HCT116 (cell line): Measurements from ENCODE around the gene CBL. TPM values are rescaled to one million over a fixed set of nuclear protein-coding genes. Genes with fewer than 3 reads are reported as not detected.

Source experiments
- ATAC-seq: fragments of 200-7000 bp; cut with Tn5 transposase; 2 replicates; pipeline ENCODE4 v1.9.1; 2020; ENCODE audit warnings: mild to moderate bottlenecking, moderate library complexity
- BruUV-seq: library from RNA; stranded (reverse); fragments of 400-500 nt; replicated peaks from 2 replicates; lab custom pipeline; 2021; lab: Mats Ljungman, UMichigan
- CTCF ChIA-PET: fragments of 300-600 bp; sonication (Branson Sonifier 250); formaldehyde crosslinking; loops from one replicate; lab custom pipeline; 2021; ENCODE audit warnings: antibody characterized with exemption; lab: Charles Lee
- POLR2A ChIA-PET: fragments of 300-600, 350-600 bp; sonication (Branson Sonifier 250); formaldehyde crosslinking; loops from one replicate; lab custom pipeline; 2021; ENCODE audit warnings: antibody characterized with exemption; lab: Charles Lee
- RAD21 ChIA-PET, 2 experiments: fragments of 300-600 bp; sonication (Branson Sonifier 250); formaldehyde crosslinking; loops; one replicate each; lab custom pipeline; 2023; ENCODE audit warnings: low total read pairs in 2 of 2; ENCODE audit not compliant: uncharacterized antibody in 2 of 2, unreplicated experiment in 2 of 2, low non-redundant PET in 1 of 2; lab: Charles Lee
- DNase-seq: peaks from one replicate; pipeline ENCODE4 v3.0.0-alpha.2; 2010; ENCODE audit warnings: low read depth, low spot score
- H2AFZ ChIP-seq: fragments of 200-600 bp; shearing (Covaris generic), sonication (generic); 2 replicates; pipeline ENCODE4 v1.6.1; 2017; ENCODE audit warnings: low read depth, mixed run types, mixed read lengths, antibody characterized with exemption, low read length; ENCODE audit not compliant: poor library complexity, severe bottlenecking
- H3K27ac ChIP-seq: 2 replicates; pipeline ENCODE4 v1.5.1; 2012; ENCODE audit warnings: low read depth, low read length
- H3K27me3 ChIP-seq: fragments of 200-600 bp; sonication (generic); 2 replicates; pipeline ENCODE4 v1.6.1; 2016; ENCODE audit warnings: mixed run types, low read length, mixed read lengths; ENCODE audit not compliant: insufficient read depth
- H3K36me3 ChIP-seq, 2 experiments: fragments of 200-500 bp in 1 of 2; fragments of 200-600 bp in 1 of 2; sonication (Bioruptor generic) in 1 of 2; sonication (generic) in 1 of 2; 2 replicates each; pipeline versions ENCODE4 v1.5.1 to v1.6.1; 2014 to 2016; ENCODE audit warnings: low read length in 2 of 2, inconsistent platforms in 1 of 2, mixed read lengths in 1 of 2, mixed run types in 1 of 2; ENCODE audit not compliant: insufficient read depth in 2 of 2, control insufficient read depth in 1 of 2
- H3K4me1 ChIP-seq, 2 experiments: fragments of 200-600 bp in 1 of 2; sonication (generic) in 1 of 2; 2 replicates each; pipeline versions ENCODE4 v1.5.1 to v1.6.1; 2012 to 2017; ENCODE audit warnings: low read length in 2 of 2, inconsistent platforms in 1 of 2, mild to moderate bottlenecking in 1 of 2, mixed read lengths in 1 of 2, mixed run types in 1 of 2, moderate library complexity in 1 of 2; ENCODE audit not compliant: insufficient read depth in 2 of 2, control insufficient read depth in 1 of 2
- H3K4me2 ChIP-seq: fragments of 200-600 bp; sonication (generic); 2 replicates; pipeline ENCODE4 v1.6.1; 2017; ENCODE audit warnings: mixed run types, low read length, mixed read lengths
- H3K4me3 ChIP-seq, 2 experiments: fragments of 200-600 bp in 1 of 2; sonication (generic) in 1 of 2; replicated peaks in 1 of 2; 2 replicates each; pipeline ENCODE4 v1.5.1; 2011 to 2016; ENCODE audit warnings: low read length in 2 of 2, control low read depth in 1 of 2, low read depth in 1 of 2, mild to moderate bottlenecking in 1 of 2, mixed read lengths in 1 of 2, mixed run types in 1 of 2
- H3K79me2 ChIP-seq: fragments of 200-600 bp; sonication (generic); 2 replicates; pipeline ENCODE4 v1.6.1; 2017; ENCODE audit warnings: mild to moderate bottlenecking, mixed run types, low read length, moderate library complexity, mixed read lengths; ENCODE audit not compliant: insufficient read depth
- H3K9ac ChIP-seq: fragments of 200-600 bp; sonication (generic); 2 replicates; pipeline ENCODE4 v1.6.1; 2016; ENCODE audit warnings: low read length, mixed read lengths
- H3K9me2 ChIP-seq: fragments of 200-600 bp; sonication (generic), shearing (Covaris generic); 2 replicates; pipeline ENCODE4 v1.6.1; 2017; ENCODE audit warnings: mixed run types, mild to moderate bottlenecking, moderate library complexity; ENCODE audit not compliant: insufficient read depth
- H3K9me3 ChIP-seq, 2 experiments: fragments of 200-500 bp in 1 of 2; fragments of 200-600 bp in 1 of 2; sonication (Bioruptor generic) in 1 of 2; sonication (generic) in 1 of 2; 2 replicates each; pipeline ENCODE4 v1.6.1; 2014 to 2017; ENCODE audit warnings: low read length in 2 of 2, mixed read lengths in 2 of 2, inconsistent platforms in 1 of 2, low read depth in 1 of 2, mild to moderate bottlenecking in 1 of 2, mixed run types in 1 of 2, moderate library complexity in 1 of 2; ENCODE audit not compliant: control insufficient read depth in 1 of 2, insufficient read depth in 1 of 2
- H4K20me1 ChIP-seq: fragments of 200-600 bp; sonication (generic), shearing (Covaris generic); 2 replicates; pipeline ENCODE4 v1.6.1; 2017; ENCODE audit warnings: mixed run types, mild to moderate bottlenecking, moderate library complexity; ENCODE audit not compliant: insufficient read depth
- ATF3 ChIP-seq: IDR thresholded peaks from 2 replicates; pipeline ENCODE4 v1.6.1; 2012
- CEBPB ChIP-seq: IDR thresholded peaks from 2 replicates; pipeline ENCODE4 v1.6.1; 2012; ENCODE audit warnings: low read depth
- CTCF ChIP-seq, 3 experiments: fragments of 200-600 bp in 1 of 3; sonication (generic) in 1 of 3; IDR thresholded peaks in 2 of 3; conservative IDR thresholded peaks in 1 of 3; 2 replicates each; pipeline ENCODE4 v1.5.1; 2012 to 2017; ENCODE audit warnings: low read depth in 2 of 3, low read length in 2 of 3, antibody characterized with exemption in 1 of 3, borderline replicate concordance in 1 of 3, control low read depth in 1 of 3, mild to moderate bottlenecking in 1 of 3, mixed read lengths in 1 of 3, mixed run types in 1 of 3, moderate library complexity in 1 of 3; ENCODE audit not compliant: insufficient read depth in 1 of 3
- EGR1 ChIP-seq: IDR thresholded peaks from 2 replicates; pipeline ENCODE4 v1.6.1; 2012; ENCODE audit warnings: low read depth
- EZH2 ChIP-seq: fragments of 200-600 bp; sonication (generic); IDR thresholded peaks from 2 replicates; pipeline ENCODE4 v1.6.1; 2017; ENCODE audit warnings: antibody characterized with exemption, mixed run types
- FOSL1 ChIP-seq: IDR thresholded peaks from 2 replicates; pipeline ENCODE4 v1.6.1; 2012; ENCODE audit warnings: low read depth
- JUND ChIP-seq: IDR thresholded peaks from 2 replicates; pipeline ENCODE4 v1.6.1; 2012
- MAX ChIP-seq: IDR thresholded peaks from 2 replicates; pipeline ENCODE4 v1.6.1; 2012
- RAD21 ChIP-seq: IDR thresholded peaks from 2 replicates; pipeline ENCODE4 v1.6.1; 2012; ENCODE audit warnings: low read depth, mild to moderate bottlenecking
- SIN3A ChIP-seq: IDR thresholded peaks from 2 replicates; pipeline ENCODE4 v1.6.1; 2012; ENCODE audit warnings: low read depth
- SP1 ChIP-seq: IDR thresholded peaks from 2 replicates; pipeline ENCODE4 v1.6.1; 2012; ENCODE audit warnings: low read depth
- YY1 ChIP-seq: IDR thresholded peaks from 2 replicates; pipeline ENCODE4 v1.6.1; 2011; ENCODE audit warnings: low read length, low read depth, moderate library complexity, mild to moderate bottlenecking; ENCODE audit not compliant: insufficient replicate concordance; ENCODE audit errors: extremely low read depth
- ZBTB33 ChIP-seq: IDR thresholded peaks from 2 replicates; pipeline ENCODE4 v1.6.1; 2011; ENCODE audit warnings: mild to moderate bottlenecking, low read length, moderate library complexity; ENCODE audit not compliant: insufficient replicate concordance; ENCODE audit errors: extremely low read depth
- ZNF274 ChIP-seq: fragments of 200-500 bp; sonication (Bioruptor generic); IDR thresholded peaks from 2 replicates; pipeline ENCODE4 v1.6.1; 2014; ENCODE audit warnings: mild to moderate bottlenecking, low read depth, low read length, inconsistent platforms
- intact Hi-C: fragments of 100-400 bp; cut with micrococcal nuclease; formaldehyde crosslinking; loops from 2 replicates; pipeline ENCODE4 v1.10.0; 2022
- total RNA-seq: library from RNA; stranded (reverse); gene quantifications from one replicate; pipeline ENCODE4 v1.2.1, GENCODE V29; 2021; ENCODE audit not compliant: unreplicated experiment

The CBL gene
- total RNA-seq, 1 experiment from 2014 or later, result 31.1 TPM

GRCh38 chr11:119342362-119343130 is 136.4 kb downstream of the CBL start:
- Histone ChIP-seq H4K20me1 (no peaks in the 10 kb centered on the region), H3K36me3 (no peaks in the 10 kb centered on the region), H2AFZ (no peak overlapping the region), H3K9me3 (no peaks in the 10 kb centered on the region), H3K4me1 (peaks cover 0 to 29% of the 10 kb centered on the region in 2 experiments; a peak in 3 of 4 replicates), H3K4me3 (no peak overlapping the region), H3K27me3 (no peaks in the 10 kb centered on the region), H3K4me2 (no peak overlapping the region), H3K79me2 (no peaks in the 10 kb centered on the region; the same call in 1 of the 2 replicates), H3K9me2 (no peaks in the 10 kb centered on the region), H3K9ac (no peak overlapping the region), H3K27ac (no peak overlapping the region)
- RAD21 ChIA-PET, result no interaction called here
- ATAC-seq, result no peak
- intact Hi-C loops, result no loop called here
- BruUV-seq, result no TSS peak
- no peak for TF ChIP-seq SP1
- no peak for TF ChIP-seq ZBTB33
- no peak for TF ChIP-seq MAX
- no peak for TF ChIP-seq RAD21
- TF ChIP-seq EZH2, result no peak
- TF ChIP-seq JUND, result no peak
- no peak for TF ChIP-seq YY1
- no peak for TF ChIP-seq SIN3A
- TF ChIP-seq CTCF (IDR thresholded peaks at IDR 0.05 in 2 of 3, conservative IDR thresholded peaks at IDR 0.05 in 1 of 3; ENCODE audit: borderline replicate concordance in 1 of 3, insufficient read depth in 1 of 3, low read depth in 2 of 3, low read length in 2 of 3), result no peak
- no peak for TF ChIP-seq FOSL1
- TF ChIP-seq ATF3, result no peak
- no peak for TF ChIP-seq CEBPB
- TF ChIP-seq EGR1, result no peak
- TF ChIP-seq ZNF274, result no peak
- no peak for DNase-seq
- POLR2A ChIA-PET, result no interaction called here
- CTCF ChIA-PET, result interaction anchor here (1.6 kb wide), 1 partner anchor 14 kb away, joined by 10 read pairs; no protein-coding TSS in a partner anchor
